Measurements from ENCODE around the gene PKNOX2. TPM values are rescaled to one million over a fixed set of nuclear protein-coding genes. Genes with fewer than 3 reads are reported as not detected.
A peak's percentile ranks its signal among the peaks of the same experiment; 100 is the strongest.

Gene PKNOX2
- total RNA-seq, 1 donor from 2014 or later = 6.8 TPM

- H3K27me3 ChIP-seq (ENCODE audit: control insufficient read depth in 3 of 3, insufficient read depth in 3 of 3, low read length in 3 of 3) = no peaks in the 10 kb centered on the region
- H3K4me3 ChIP-seq (ENCODE audit: low read length in 3 of 3) = peak overlapping the region in 1 of 3 donors; percentile 52
- H3K9me3 ChIP-seq (ENCODE audit: control insufficient read depth in 3 of 3, low read length in 3 of 3) = no peaks in the 10 kb centered on the region
- H3K9ac ChIP-seq (ENCODE audit: low read depth in 1 of 3, low read length in 3 of 3) = peak overlapping the region in 2 of 3 donors; percentile 51 to 76
- no peaks in the 10 kb centered on the region for H3K36me3 ChIP-seq (ENCODE audit: control insufficient read depth in 3 of 3, insufficient read depth in 3 of 3, low read length in 3 of 3)
- H3K4me1 ChIP-seq (ENCODE audit: control insufficient read depth in 3 of 3, insufficient read depth in 3 of 3, low read length in 3 of 3) = peaks cover 22 to 46% (median 43%) of the 10 kb centered on the region in 3 donors
- peak overlapping the region; percentile 70 for H3K27ac ChIP-seq (ENCODE audit: low read depth, low read length)
These were observed 181.0 kb downstream of the PKNOX2 start for GRCh38 chr11:125345421-125346178.

- Histone ChIP-seq H3K4me1 (ENCODE audit: control insufficient read depth in 3 of 3, insufficient read depth in 3 of 3, low read length in 3 of 3) (peaks cover 22 to 46% (median 43%) of the 10 kb centered on the region in 3 donors), H3K27ac (ENCODE audit: low read depth, low read length) (peak overlapping the region; percentile 70), H3K4me3 (ENCODE audit: low read length in 3 of 3) (no peak overlapping the region), H3K27me3 (ENCODE audit: control insufficient read depth in 3 of 3, insufficient read depth in 3 of 3, low read length in 3 of 3) (no peaks in the 10 kb centered on the region), H3K9ac (ENCODE audit: low read depth in 1 of 3, low read length in 3 of 3) (no peak overlapping the region), H3K36me3 (ENCODE audit: control insufficient read depth in 3 of 3, insufficient read depth in 3 of 3, low read length in 3 of 3) (no peaks in the 10 kb centered on the region), H3K9me3 (ENCODE audit: control insufficient read depth in 3 of 3, low read length in 3 of 3) (no peaks in the 10 kb centered on the region)
These were observed 181.6 kb downstream of the PKNOX2 start for GRCh38 chr11:125346179-125346530.

- Histone ChIP-seq H3K4me3 (ENCODE audit: low read length in 3 of 3) (no peak overlapping the region), H3K9me3 (ENCODE audit: control insufficient read depth in 3 of 3, low read length in 3 of 3) (no peaks in the 10 kb centered on the region), H3K27ac (ENCODE audit: low read depth, low read length) (peak overlapping the region; percentile 70), H3K36me3 (ENCODE audit: control insufficient read depth in 3 of 3, insufficient read depth in 3 of 3, low read length in 3 of 3) (no peaks in the 10 kb centered on the region), H3K4me1 (ENCODE audit: control insufficient read depth in 3 of 3, insufficient read depth in 3 of 3, low read length in 3 of 3) (peaks cover 22 to 46% (median 43%) of the 10 kb centered on the region in 3 donors), H3K9ac (ENCODE audit: low read depth in 1 of 3, low read length in 3 of 3) (no peak overlapping the region), H3K27me3 (ENCODE audit: control insufficient read depth in 3 of 3, insufficient read depth in 3 of 3, low read length in 3 of 3) (no peaks in the 10 kb centered on the region)
These were observed 182.2 kb downstream of the PKNOX2 start for GRCh38 chr11:125346565-125347260.

- no peaks in the 10 kb centered on the region for H3K36me3 ChIP-seq (ENCODE audit: control insufficient read depth in 3 of 3, insufficient read depth in 3 of 3, low read length in 3 of 3)
- H3K27me3 ChIP-seq (ENCODE audit: control insufficient read depth in 3 of 3, insufficient read depth in 3 of 3, low read length in 3 of 3) = no peaks in the 10 kb centered on the region
- peaks cover 22 to 46% (median 43%) of the 10 kb centered on the region in 3 donors for H3K4me1 ChIP-seq (ENCODE audit: control insufficient read depth in 3 of 3, insufficient read depth in 3 of 3, low read length in 3 of 3)
- no peak overlapping the region for H3K9ac ChIP-seq (ENCODE audit: low read depth in 1 of 3, low read length in 3 of 3)
- no peaks in the 10 kb centered on the region for H3K9me3 ChIP-seq (ENCODE audit: control insufficient read depth in 3 of 3, low read length in 3 of 3)
- H3K4me3 ChIP-seq (ENCODE audit: low read length in 3 of 3) = no peak overlapping the region
- peak overlapping the region; percentile 70 for H3K27ac ChIP-seq (ENCODE audit: low read depth, low read length)
These were observed 182.7 kb downstream of the PKNOX2 start for GRCh38 chr11:125347261-125347585.

GRCh38 chr11:125348141-125348651 lies 183.6 kb downstream of the PKNOX2 start:
- no peaks in the 10 kb centered on the region for H3K9me3 ChIP-seq (ENCODE audit: control insufficient read depth in 3 of 3, low read length in 3 of 3)
- H3K4me3 ChIP-seq (ENCODE audit: low read length in 3 of 3) = no peak overlapping the region
- H3K27me3 ChIP-seq (ENCODE audit: control insufficient read depth in 3 of 3, insufficient read depth in 3 of 3, low read length in 3 of 3) = no peaks in the 10 kb centered on the region
- H3K36me3 ChIP-seq (ENCODE audit: control insufficient read depth in 3 of 3, insufficient read depth in 3 of 3, low read length in 3 of 3) = no peaks in the 10 kb centered on the region
- H3K27ac ChIP-seq (ENCODE audit: low read depth, low read length) = no peak overlapping the region
- peak overlapping the region in 2 of 3 donors; percentile 1 to 45 for H3K9ac ChIP-seq (ENCODE audit: low read depth in 1 of 3, low read length in 3 of 3)
- H3K4me1 ChIP-seq (ENCODE audit: control insufficient read depth in 3 of 3, insufficient read depth in 3 of 3, low read length in 3 of 3) = peaks cover 22 to 46% (median 43%) of the 10 kb centered on the region in 3 donors

GRCh38 chr11:125348674-125349309 lies 184.2 kb downstream of the PKNOX2 start:
- Histone ChIP-seq H3K9ac (ENCODE audit: low read depth in 1 of 3, low read length in 3 of 3) (peak overlapping the region in 1 of 3 donors; percentile 45), H3K27me3 (ENCODE audit: control insufficient read depth in 3 of 3, insufficient read depth in 3 of 3, low read length in 3 of 3) (no peaks in the 10 kb centered on the region), H3K36me3 (ENCODE audit: control insufficient read depth in 3 of 3, insufficient read depth in 3 of 3, low read length in 3 of 3) (no peaks in the 10 kb centered on the region), H3K27ac (ENCODE audit: low read depth, low read length) (no peak overlapping the region), H3K4me1 (ENCODE audit: control insufficient read depth in 3 of 3, insufficient read depth in 3 of 3, low read length in 3 of 3) (peaks cover 22 to 42% (median 38%) of the 10 kb centered on the region in 3 donors), H3K9me3 (ENCODE audit: control insufficient read depth in 3 of 3, low read length in 3 of 3) (no peaks in the 10 kb centered on the region), H3K4me3 (ENCODE audit: low read length in 3 of 3) (no peak overlapping the region)

- Histone ChIP-seq H3K9me3 (ENCODE audit: control insufficient read depth in 3 of 3, low read length in 3 of 3) (no peaks in the 10 kb centered on the region), H3K27me3 (ENCODE audit: control insufficient read depth in 3 of 3, insufficient read depth in 3 of 3, low read length in 3 of 3) (no peaks in the 10 kb centered on the region), H3K27ac (ENCODE audit: low read depth, low read length) (no peak overlapping the region), H3K4me3 (ENCODE audit: low read length in 3 of 3) (no peak overlapping the region), H3K36me3 (ENCODE audit: control insufficient read depth in 3 of 3, insufficient read depth in 3 of 3, low read length in 3 of 3) (peaks cover 0 to 5% (median 0%) of the 10 kb centered on the region in 3 donors), H3K4me1 (ENCODE audit: control insufficient read depth in 3 of 3, insufficient read depth in 3 of 3, low read length in 3 of 3) (peaks cover 8 to 26% (median 22%) of the 10 kb centered on the region in 3 donors), H3K9ac (ENCODE audit: low read depth in 1 of 3, low read length in 3 of 3) (no peak overlapping the region)
These were observed 185.9 kb downstream of the PKNOX2 start for GRCh38 chr11:125350206-125351032.

GRCh38 chr11:125351033-125351867 lies 186.7 kb downstream of the PKNOX2 start:
- no peak overlapping the region for H3K9ac ChIP-seq (ENCODE audit: low read depth in 1 of 3, low read length in 3 of 3)
- no peak overlapping the region for H3K4me3 ChIP-seq (ENCODE audit: low read length in 3 of 3)
- peaks cover 0 to 6% (median 0%) of the 10 kb centered on the region in 3 donors for H3K36me3 ChIP-seq (ENCODE audit: control insufficient read depth in 3 of 3, insufficient read depth in 3 of 3, low read length in 3 of 3)
- no peaks in the 10 kb centered on the region for H3K9me3 ChIP-seq (ENCODE audit: control insufficient read depth in 3 of 3, low read length in 3 of 3)
- no peak overlapping the region for H3K27ac ChIP-seq (ENCODE audit: low read depth, low read length)
- no peaks in the 10 kb centered on the region for H3K27me3 ChIP-seq (ENCODE audit: control insufficient read depth in 3 of 3, insufficient read depth in 3 of 3, low read length in 3 of 3)
- H3K4me1 ChIP-seq (ENCODE audit: control insufficient read depth in 3 of 3, insufficient read depth in 3 of 3, low read length in 3 of 3) = peaks cover 2 to 23% (median 16%) of the 10 kb centered on the region in 3 donors

- H3K4me3 ChIP-seq (ENCODE audit: low read length in 3 of 3) = no peak overlapping the region
- no peak overlapping the region for H3K9ac ChIP-seq (ENCODE audit: low read depth in 1 of 3, low read length in 3 of 3)
- no peaks in the 10 kb centered on the region for H3K27me3 ChIP-seq (ENCODE audit: control insufficient read depth in 3 of 3, insufficient read depth in 3 of 3, low read length in 3 of 3)
- no peak overlapping the region for H3K27ac ChIP-seq (ENCODE audit: low read depth, low read length)
- no peaks in the 10 kb centered on the region for H3K9me3 ChIP-seq (ENCODE audit: control insufficient read depth in 3 of 3, low read length in 3 of 3)
- peaks cover 0 to 17% (median 10%) of the 10 kb centered on the region in 3 donors for H3K4me1 ChIP-seq (ENCODE audit: control insufficient read depth in 3 of 3, insufficient read depth in 3 of 3, low read length in 3 of 3)
- peaks cover 0 to 6% (median 0%) of the 10 kb centered on the region in 3 donors for H3K36me3 ChIP-seq (ENCODE audit: control insufficient read depth in 3 of 3, insufficient read depth in 3 of 3, low read length in 3 of 3)
These were observed 187.3 kb downstream of the PKNOX2 start for GRCh38 chr11:125351868-125352250.

Data from skeletal muscle tissue (tissue), 4 donors.